Left kidney (tissue), 2 donors: Measurements from ENCODE around the gene DPP6. TPM values are rescaled to one million over a fixed set of nuclear protein-coding genes. Genes with fewer than 3 reads are reported as not detected.

Experiments
- DNase-seq: peaks from one replicate; pipeline ENCODE4 v3.0.0-alpha.2; 2013
- polyA plus RNA-seq: library from polyadenylated mRNA; unstranded; fragments of 120-200 nt; gene quantifications from one replicate; pipeline ENCODE4 v1.2.1, GENCODE V29; 2013; ENCODE audit not compliant: insufficient read length

DPP6 gene
- polyA plus RNA-seq, 1 donor: 44.9 TPM

GRCh38 chr7:154232700-154233099, 180.5 kb downstream of the DPP6 start:
- DNase-seq: no peak

GRCh38 chr7:154241988-154242387, 189.8 kb downstream of the DPP6 start:
- DNase-seq: no peak

DNA sequence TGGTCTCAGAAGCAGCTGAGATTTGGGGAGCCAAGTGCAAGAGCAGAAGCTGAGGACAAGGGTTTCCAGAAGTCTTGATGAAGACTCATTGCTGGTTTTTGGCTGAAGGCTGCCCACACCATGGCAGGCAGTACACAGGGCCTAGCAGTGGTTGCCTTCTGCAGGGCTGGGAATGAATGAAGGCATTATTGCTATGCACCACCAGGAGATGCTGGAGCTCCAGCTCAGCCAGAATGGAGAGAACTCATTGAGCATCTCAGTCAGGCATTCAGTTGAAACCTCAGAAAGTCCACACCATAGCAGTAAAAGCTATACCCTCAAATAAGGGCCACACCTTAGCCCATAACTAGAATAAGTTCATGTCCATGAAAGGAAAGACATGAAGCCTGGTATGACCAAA, 190.5 kb downstream of the DPP6 start:
- no peak for DNase-seq

GRCh38 chr7:154252046-154252445, 199.8 kb downstream of the DPP6 start:
- no peak for DNase-seq

GRCh38 chr7:154253810-154254209, 201.6 kb downstream of the DPP6 start:
- no peak for DNase-seq

DNA sequence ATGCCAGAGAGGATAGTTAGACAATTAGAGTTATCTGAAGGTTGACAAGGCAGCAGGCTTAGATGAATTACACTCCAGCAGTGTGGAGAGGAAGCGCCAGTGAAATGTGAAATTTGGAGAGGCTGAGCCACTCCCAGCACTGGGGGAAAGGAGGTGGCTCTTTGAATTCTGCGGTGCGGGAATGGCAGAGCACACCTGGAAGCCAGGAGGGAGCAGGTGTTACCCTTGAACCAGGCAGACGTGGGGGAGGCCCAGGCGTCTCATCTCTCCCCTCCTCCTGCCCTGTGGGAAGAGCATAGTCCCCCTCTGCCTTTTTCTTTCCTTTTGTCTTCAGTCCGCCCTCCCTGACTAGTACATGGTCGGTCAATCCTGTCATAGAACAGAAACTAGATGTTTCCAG, 203.1 kb downstream of the DPP6 start:
- DNase-seq: no peak

DNA sequence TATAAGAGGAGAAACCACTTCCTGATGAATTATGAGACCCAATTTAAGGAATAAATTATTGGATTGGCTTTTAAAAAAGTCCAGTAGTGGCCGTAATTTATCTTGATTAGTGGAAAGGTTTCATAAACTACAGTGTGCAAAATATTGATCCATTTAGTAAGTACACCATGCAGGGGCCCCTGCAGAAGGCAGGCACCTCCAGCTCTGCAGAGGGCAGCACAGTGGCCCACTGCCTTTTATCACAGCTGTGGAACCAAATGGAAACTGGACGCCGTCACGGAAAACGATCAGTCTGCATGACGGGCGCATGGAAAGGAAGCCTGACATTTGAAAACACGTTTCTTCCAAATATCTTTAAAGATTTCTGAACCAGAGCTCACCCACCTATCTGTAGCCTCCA, 204.0 kb downstream of the DPP6 start:
- no peak for DNase-seq

DNA sequence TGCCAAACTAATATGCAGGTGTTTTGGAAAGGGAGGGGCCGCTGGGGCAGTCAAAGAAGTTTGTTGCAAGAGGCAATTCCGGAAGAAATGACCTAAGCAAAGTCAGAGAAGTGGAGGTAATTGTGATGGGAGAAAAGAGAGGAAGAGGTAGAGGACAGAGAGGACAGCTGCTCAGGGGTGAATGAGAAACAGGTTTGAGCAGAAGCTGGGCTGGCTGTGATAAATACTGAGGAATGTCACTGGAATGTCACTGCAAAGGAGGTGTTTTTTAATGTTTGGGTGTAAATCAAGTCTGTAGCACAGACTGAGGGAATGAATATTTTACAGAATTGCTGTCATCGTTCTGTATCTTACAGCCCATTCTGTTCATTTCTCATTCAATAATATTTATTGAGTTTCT, 207.2 kb downstream of the DPP6 start:
- no peak for DNase-seq

- DNase-seq: no peak
Measured at GRCh38 chr7:154287356-154287755, 235.2 kb downstream of the DPP6 start.

DNA sequence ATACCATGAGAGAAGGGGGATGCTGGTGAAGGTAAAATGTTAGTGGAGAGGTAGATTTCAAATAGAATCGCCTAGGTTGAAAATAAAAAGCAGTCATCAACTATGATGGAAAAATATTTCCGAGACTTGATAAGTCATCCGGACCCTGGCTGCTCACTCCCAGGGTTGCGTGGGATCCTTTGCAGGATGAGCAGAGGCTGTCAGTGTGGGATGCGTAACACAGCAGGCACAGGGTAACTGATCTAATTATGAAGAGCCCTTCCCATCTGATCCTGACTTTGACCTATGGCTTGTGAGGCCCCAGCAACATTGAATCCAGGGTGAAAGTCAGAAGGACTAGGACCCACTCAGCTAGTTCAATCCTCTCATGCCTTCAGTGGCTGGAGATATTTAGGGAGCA, 236.9 kb downstream of the DPP6 start:
- no peak for DNase-seq

DNA sequence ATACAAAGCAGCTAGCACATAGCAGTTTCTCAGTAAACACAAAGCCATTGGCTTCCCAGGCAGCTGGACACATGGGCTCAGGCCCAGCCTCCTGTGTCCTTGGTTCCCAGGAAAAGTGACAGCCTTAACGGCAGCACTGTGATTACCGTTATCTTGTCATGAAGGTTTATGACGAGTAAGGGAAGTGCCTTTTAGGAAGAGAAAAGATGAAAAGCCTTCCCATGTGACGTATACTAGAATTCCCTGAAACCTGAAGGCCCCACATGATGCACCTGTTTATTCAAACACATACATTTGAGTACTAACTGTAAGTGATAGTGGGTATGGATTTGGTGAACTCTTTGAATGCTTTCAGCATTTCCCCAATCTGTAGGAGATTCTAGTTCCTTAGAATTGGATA, 244.2 kb downstream of the DPP6 start:
- no peak for DNase-seq

GRCh38 chr7:154299736-154300135, 247.5 kb downstream of the DPP6 start:
- no peak for DNase-seq

- DNase-seq: no peak
Measured at GRCh38 chr7:154302380-154302779, 250.2 kb downstream of the DPP6 start.

- DNase-seq: no peak
Measured at GRCh38 chr7:154304231-154304630, 252.0 kb downstream of the DPP6 start.

DNA sequence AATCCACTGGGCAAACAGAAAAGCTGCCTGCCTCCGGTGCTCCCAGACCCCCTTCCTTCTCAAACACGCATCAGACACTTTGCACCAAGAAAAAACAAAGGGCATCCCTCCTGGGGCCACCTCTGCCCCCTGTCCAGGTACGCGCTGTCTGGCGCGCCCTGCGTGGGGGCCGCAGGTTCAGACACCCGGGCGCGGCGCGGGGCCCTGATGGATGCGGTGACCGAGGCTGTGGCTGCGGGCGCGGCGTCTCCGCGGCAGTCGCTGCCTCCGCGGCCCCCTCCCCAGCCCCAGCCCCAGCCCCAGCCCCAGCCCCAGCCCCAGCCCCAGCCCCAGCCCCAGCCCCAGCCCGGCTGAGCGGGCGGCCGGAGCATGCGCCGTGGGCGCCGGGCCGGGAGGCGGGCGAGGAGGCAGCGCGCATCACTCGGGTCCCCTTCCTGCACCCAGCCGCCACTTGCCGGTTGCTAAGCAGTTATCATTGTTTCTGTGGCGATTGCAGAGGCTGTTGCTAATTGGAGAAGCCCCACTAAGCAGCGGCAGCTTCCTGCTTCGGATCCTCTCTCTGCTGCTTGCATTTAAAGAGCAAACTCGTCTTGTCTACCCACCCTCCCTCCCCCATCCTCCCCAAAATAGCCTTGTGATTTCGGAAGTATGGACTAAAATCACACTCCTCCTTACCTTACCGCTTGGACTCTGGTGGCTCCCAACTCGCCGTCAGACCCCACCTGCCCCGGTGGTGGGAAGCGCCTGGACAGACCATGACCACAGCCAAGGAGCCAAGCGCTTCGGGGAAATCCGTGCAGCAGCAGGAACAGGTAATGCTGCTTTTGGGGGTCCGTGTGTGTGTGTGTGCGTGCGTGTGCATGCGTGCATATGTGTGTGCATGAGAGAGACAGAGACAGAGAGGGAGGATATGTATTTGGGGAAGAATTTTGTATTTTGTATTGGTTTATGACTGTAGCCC, 252.8 kb downstream of the DPP6 start:
- DNase-seq: peak; percentile 24

GRCh38 chr7:154306036-154306435, 253.8 kb downstream of the DPP6 start:
- no peak for DNase-seq

- no peak for DNase-seq
Measured at GRCh38 chr7:154308928-154309327, 256.7 kb downstream of the DPP6 start.

DNA sequence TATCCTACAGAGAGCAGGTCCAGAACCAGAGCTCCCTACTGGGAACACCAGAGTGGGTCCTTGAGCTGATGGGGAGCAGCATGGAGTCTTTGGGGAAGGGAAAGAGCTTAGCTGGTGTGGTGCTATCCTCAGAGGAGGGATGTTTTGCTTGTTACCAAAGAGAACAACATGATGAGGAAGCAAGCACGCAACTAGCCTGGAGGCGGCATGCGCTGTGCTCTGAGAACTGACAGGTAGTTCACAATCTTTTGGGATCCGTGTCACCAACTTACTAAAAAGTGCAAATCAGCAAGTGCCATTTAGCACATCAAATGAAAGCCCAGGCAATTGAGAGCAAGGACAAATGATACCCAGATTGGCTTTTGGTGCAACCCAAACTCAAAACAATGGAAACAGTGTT, 257.9 kb downstream of the DPP6 start:
- no peak for DNase-seq

DNA sequence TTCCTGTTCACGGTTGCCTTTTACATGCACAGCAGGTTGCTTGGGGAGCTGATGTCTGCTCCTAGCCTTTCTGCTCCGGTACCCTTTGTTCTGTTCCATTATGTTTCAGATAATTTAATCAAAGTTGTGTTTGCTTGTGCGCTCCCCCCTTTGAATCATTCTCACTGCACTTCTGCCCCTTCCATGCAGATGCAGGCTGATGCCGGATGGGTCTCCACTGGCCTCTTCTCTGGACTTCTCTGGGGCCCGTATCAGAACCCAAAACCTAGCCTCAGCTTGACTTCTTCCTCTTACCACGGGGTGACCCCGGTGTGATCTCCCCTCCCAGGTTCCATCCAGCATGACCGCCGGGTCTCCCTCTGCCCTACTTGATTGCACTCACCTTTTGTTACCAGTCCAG, 272.0 kb downstream of the DPP6 start:
- no peak for DNase-seq

DNA sequence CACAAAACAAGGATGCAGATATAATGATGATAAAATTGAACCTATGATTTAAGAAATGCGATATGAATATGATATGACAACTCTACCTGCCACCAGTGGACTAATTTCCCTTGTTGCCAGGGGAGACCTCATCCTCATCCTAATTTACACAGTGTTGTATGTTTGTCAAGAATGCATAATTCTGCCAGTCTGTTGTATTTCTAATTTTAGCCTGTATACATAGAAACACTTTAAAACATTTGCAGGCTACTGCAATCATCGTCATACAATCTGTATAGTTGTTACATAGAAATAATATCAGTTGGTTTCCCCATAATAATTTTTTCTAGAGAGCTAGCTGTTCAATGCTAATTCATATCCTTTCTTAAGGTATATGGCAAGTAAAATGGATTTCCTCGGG, 274.2 kb downstream of the DPP6 start:
- no peak for DNase-seq

DNA sequence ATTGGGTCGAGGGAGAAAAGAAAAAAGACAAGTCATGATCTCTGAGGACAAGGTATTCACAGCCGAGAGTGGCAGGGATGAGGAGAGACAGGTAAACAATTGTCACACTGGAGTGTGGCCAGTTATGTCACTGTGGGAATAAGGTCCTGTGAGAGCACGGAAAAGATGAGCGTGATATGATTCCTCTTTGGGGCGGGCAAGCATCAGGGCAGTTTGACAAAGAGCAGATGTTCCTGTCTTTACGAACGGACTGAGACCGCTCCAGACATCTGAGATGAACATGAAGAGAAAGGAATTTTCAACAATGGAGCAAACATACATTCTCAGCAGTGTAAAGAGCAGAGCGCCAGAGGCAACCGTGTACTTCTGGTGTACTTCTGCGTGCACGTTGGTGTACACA, 278.1 kb downstream of the DPP6 start:
- no peak for DNase-seq

DNA sequence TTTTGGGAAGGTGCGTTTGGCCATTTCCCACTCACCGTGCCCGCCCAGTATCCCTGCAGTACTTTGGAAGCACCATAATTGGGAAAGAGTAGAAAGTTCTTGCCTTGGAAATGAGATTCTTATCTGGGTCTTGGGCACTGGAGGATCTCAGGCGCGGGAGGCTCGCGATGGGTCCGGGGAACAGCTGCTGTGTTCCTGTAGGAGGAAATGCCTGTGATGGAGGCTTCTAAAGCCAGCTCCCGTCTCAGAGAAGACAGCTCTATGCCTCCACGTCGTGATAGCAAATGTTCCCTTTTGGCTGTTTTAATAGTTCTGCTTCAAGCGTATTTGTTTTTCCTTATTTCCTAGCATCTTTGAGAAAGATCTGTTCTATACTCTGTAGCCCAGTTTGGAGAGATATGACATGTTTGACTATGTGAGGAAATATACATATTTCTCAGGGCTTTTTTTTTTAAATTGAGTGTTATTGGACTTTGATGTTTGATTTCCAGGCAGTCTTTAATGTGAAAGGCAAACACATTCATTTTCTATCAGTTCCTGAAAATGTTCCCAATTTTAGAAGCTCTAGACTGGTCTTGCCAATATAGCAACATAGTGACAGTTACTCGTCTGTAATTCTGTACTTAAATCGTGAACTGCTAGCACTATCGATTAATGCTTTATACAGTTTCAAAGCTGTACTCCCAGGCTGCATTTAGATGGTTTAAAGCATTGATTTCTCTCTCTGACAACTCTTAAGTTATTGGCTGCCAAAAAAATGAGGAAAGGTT, 280.8 kb downstream of the DPP6 start:
- DNase-seq: no peak

DNA sequence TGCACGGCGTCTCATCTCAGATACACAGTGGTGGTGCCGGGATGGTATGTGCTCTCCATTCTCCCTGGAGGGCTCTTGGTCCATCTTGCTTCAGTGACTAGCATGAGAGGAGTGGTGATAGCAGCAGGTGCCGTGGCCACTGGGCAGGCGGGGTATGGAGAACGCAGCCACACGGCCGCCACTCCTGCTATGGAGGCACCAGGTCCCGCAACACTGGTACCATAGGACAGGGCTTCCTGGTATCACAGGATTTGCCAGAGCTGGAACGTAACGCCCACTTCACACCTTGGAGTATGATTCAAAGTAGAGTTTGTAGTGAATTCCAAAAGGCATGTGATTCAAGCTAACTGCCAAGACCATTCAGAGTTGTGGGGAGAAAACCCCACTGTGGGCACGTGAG, 284.1 kb downstream of the DPP6 start:
- DNase-seq: no peak
